Right ventricle myocardium superior (tissue), 1 donor: Measurements from ENCODE around the gene C4A. TPM values are rescaled to one million over a fixed set of nuclear protein-coding genes. Genes with fewer than 3 reads are reported as not detected.
"Not testable (repeated sequence)": the region's sequence is repeated elsewhere in the genome, so short reads cannot be mapped to it uniquely, and the experiment has no call there.

Source experiments
- ATAC-seq: fragments of 200-7000 bp; cut with Tn5 transposase; one replicate; pipeline ENCODE4 v1.9.1; 2020; ENCODE audit warnings: mild to moderate bottlenecking; ENCODE audit not compliant: poor library complexity
- DNase-seq: peaks from one replicate; pipeline ENCODE4 v3.0.0-alpha.2; 2020
- intact Hi-C: fragments of 100-400 bp; cut with DNase I; formaldehyde crosslinking; loops from one replicate; pipeline ENCODE4 v1.11.2; 2022
- total RNA-seq: library from RNA; stranded (reverse); fragmentation: NEBNext Ultra II Directional; extraction: Animal tissue kit (Norgen Biotek cat#: 25700); gene quantifications from one replicate; pipeline ENCODE4 v1.2.1, GENCODE V29; 2021
- donor health status: DM: no; HTN: yes; CAD: no; lungs with severe emphysema.

C4A gene
- total RNA-seq, 1 donor from 2014 or later = 61.5 TPM

- DNase-seq = no peak
- no peak for ATAC-seq
- intact Hi-C loops = no loop called here
Measured at GRCh38 chr6:31972709-31973350, 9.0 kb upstream of the C4A start.

- intact Hi-C loops, ATAC-seq: not testable (repeated sequence)
- DNase-seq = peak; percentile 27
Measured at GRCh38 chr6:31976065-31976464, 5.8 kb upstream of the C4A start.

- DNase-seq = peak; percentile 17
- ATAC-seq = no peak
- intact Hi-C loops = no loop called here
Measured at GRCh38 chr6:31977816-31978431, 3.9 kb upstream of the C4A start.

- intact Hi-C loops = no loop called here
Measured at GRCh38 chr6:31978831-31979230, 3.0 kb upstream of the C4A start.

GRCh38 chr6:31979238-31979898 is 2.5 kb upstream of the C4A start:
- ATAC-seq = no peak
- intact Hi-C loops = no loop called here

More at GRCh38 chr6:31978831-31979230, 3.0 kb upstream of the C4A start:
- DNase-seq (no peak), ATAC-seq (no peak)

GRCh38 chr6:31980195-31980876 is 1.5 kb upstream of the C4A start:
- DNase-seq, intact Hi-C loops, ATAC-seq: not testable (repeated sequence)

More at GRCh38 chr6:31979238-31979898, 2.5 kb upstream of the C4A start:
- DNase-seq = no peak

- DNase-seq, intact Hi-C loops, ATAC-seq: not testable (repeated sequence)
Measured at GRCh38 chr6:31980998-31981397, 859 bp upstream of the C4A start.

- DNase-seq, intact Hi-C loops, ATAC-seq: not testable (repeated sequence)
Measured at GRCh38 chr6:31989363-31989762, 7.5 kb downstream of the C4A start.

GRCh38 chr6:31994421-31994820 is 12.6 kb downstream of the C4A start:
- ATAC-seq, intact Hi-C loops, DNase-seq: not testable (repeated sequence)

- intact Hi-C loops, DNase-seq, ATAC-seq: not testable (repeated sequence)
Measured at GRCh38 chr6:31996385-31996784, 14.5 kb downstream of the C4A start.

GRCh38 chr6:32002546-32003268 is 20.9 kb downstream of the C4A start:
- DNase-seq, intact Hi-C loops: not testable (repeated sequence)
- peak; percentile 59 for ATAC-seq

GRCh38 chr6:32003301-32003700 is 21.4 kb downstream of the C4A start:
- intact Hi-C loops, ATAC-seq, DNase-seq: not testable (repeated sequence)

- DNase-seq, intact Hi-C loops: not testable (repeated sequence)
Measured at GRCh38 chr6:32004393-32004792, 22.5 kb downstream of the C4A start.

GRCh38 chr6:32004864-32005537 is 23.1 kb downstream of the C4A start:
- DNase-seq, intact Hi-C loops, ATAC-seq: not testable (repeated sequence)

More at GRCh38 chr6:32004393-32004792, 22.5 kb downstream of the C4A start:
- ATAC-seq = not testable (repeated sequence)

GRCh38 chr6:32005538-32005880 is 23.7 kb downstream of the C4A start:
- ATAC-seq, DNase-seq, intact Hi-C loops: not testable (repeated sequence)

GRCh38 chr6:32005991-32006529 is 24.2 kb downstream of the C4A start:
- ATAC-seq, DNase-seq, intact Hi-C loops: not testable (repeated sequence)

- DNase-seq, ATAC-seq, intact Hi-C loops: not testable (repeated sequence)
Measured at GRCh38 chr6:32007086-32007485, 25.2 kb downstream of the C4A start.
